Measurements from ENCODE around the gene DAPK2.

The DAPK2 gene

GRCh38 chr15:64052925-64053491 lies 6.7 kb upstream of the DAPK2 start:
- DNase-seq: no peak

- no peak for DNase-seq
Observed at GRCh38 chr15:64051407-64052259, 5.3 kb upstream of the DAPK2 start.

- DNase-seq: no peak
Observed at GRCh38 chr15:64051093-64051402, 4.8 kb upstream of the DAPK2 start.

GRCh38 chr15:64050281-64051092 lies 4.2 kb upstream of the DAPK2 start:
- DNase-seq: no peak

GRCh38 chr15:64048781-64049460 lies 2.6 kb upstream of the DAPK2 start:
- no peak for DNase-seq

GRCh38 chr15:64045774-64046420 lies 388 bp downstream of the DAPK2 start:
- DNase-seq: no peak

- DNase-seq: no peak
Observed at GRCh38 chr15:64045101-64045435, 1.2 kb downstream of the DAPK2 start.

- no peak for DNase-seq
Observed at GRCh38 chr15:64044300-64045100, 1.8 kb downstream of the DAPK2 start.

- DNase-seq: no peak
Observed at GRCh38 chr15:64038878-64039610, 7.2 kb downstream of the DAPK2 start.

- DNase-seq: no peak
Observed at GRCh38 chr15:64037966-64038365, 8.3 kb downstream of the DAPK2 start.

- DNase-seq: no peak
Observed at GRCh38 chr15:64037116-64037515, 9.2 kb downstream of the DAPK2 start.

- DNase-seq: no peak
Observed at GRCh38 chr15:64035525-64035924, 10.8 kb downstream of the DAPK2 start.

- DNase-seq: no peak
Observed at GRCh38 chr15:64034519-64034918, 11.8 kb downstream of the DAPK2 start.

GRCh38 chr15:64032329-64032728 lies 14.0 kb downstream of the DAPK2 start:
- no peak for DNase-seq

- DNase-seq: no peak
Observed at GRCh38 chr15:64030123-64030522, 16.2 kb downstream of the DAPK2 start.

- DNase-seq: no peak
Observed at GRCh38 chr15:64029633-64030032, 16.7 kb downstream of the DAPK2 start.

- no peak for DNase-seq
Observed at GRCh38 chr15:64029110-64029509, 17.2 kb downstream of the DAPK2 start.

- no peak for DNase-seq
Observed at GRCh38 chr15:64026591-64026990, 19.7 kb downstream of the DAPK2 start.

GRCh38 chr15:64024172-64025050 lies 21.9 kb downstream of the DAPK2 start:
- no peak for DNase-seq

GRCh38 chr15:64023220-64023619 lies 23.1 kb downstream of the DAPK2 start:
- DNase-seq: no peak
